Measurements from ENCODE around the gene SEPTIN6.

DNA sequence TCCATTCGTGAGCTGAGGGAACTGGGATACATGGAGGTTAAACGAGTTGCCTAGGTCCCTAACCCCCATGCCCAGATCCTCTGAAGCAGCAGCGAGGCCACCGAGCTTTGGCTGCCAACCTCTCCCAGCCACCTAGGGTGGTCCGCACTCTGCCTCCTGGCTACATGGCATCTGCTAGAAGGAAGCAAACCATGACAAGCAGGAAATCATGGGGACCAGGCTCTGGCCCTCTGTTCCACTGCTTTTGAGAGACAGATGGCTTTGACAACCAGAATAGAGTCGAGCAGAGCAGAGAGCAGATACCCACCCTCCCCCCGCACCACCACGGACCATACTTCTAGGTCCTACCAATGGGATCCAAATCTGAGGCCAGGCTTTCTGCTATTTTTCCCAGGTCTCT, 49.3 kb downstream of the SEPTIN6 start:
- TF ChIP-seq POLR2A (IDR thresholded peaks at IDR 0.05; ENCODE audit: low read depth, low read length): no peak
- no peak for TF ChIP-seq MAZ (IDR thresholded peaks at IDR 0.05; ENCODE audit: borderline replicate concordance, low read depth, low read length)
- TF ChIP-seq, protein P1, sequence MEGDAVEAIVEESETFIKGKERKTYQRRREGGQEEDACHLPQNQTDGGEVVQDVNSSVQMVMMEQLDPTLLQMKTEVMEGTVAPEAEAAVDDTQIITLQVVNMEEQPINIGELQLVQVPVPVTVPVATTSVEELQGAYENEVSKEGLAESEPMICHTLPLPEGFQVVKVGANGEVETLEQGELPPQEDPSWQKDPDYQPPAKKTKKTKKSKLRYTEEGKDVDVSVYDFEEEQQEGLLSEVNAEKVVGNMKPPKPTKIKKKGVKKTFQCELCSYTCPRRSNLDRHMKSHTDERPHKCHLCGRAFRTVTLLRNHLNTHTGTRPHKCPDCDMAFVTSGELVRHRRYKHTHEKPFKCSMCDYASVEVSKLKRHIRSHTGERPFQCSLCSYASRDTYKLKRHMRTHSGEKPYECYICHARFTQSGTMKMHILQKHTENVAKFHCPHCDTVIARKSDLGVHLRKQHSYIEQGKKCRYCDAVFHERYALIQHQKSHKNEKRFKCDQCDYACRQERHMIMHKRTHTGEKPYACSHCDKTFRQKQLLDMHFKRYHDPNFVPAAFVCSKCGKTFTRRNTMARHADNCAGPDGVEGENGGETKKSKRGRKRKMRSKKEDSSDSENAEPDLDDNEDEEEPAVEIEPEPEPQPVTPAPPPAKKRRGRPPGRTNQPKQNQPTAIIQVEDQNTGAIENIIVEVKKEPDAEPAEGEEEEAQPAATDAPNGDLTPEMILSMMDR (conservative IDR thresholded peaks at IDR 0.05; ENCODE audit: low read depth, low read length): no peak
- TF ChIP-seq RAD21 (IDR thresholded peaks at IDR 0.05; ENCODE audit: low read length): no peak

Measured in IMR-90 (cell line).